Hepatocyte (in vitro differentiated cells): ENCODE data around the gene MRPL20.

Source experiments
- EZH2 ChIP-seq: fragments of 200-600 bp; sonication (generic); IDR thresholded peaks from 2 replicates; pipeline ENCODE4 v1.6.1; 2016; ENCODE audit warnings: antibody characterized with exemption, mild to moderate bottlenecking, borderline replicate concordance
- EZH2phosphoT487 ChIP-seq: fragments of 200-600 bp; sonication (generic); IDR thresholded peaks from one replicate; pipeline ENCODE4 v1.6.1; 2018; ENCODE audit warnings: antibody characterized with exemption, mild to moderate bottlenecking, low read depth, moderate library complexity; ENCODE audit not compliant: unreplicated experiment, severe bottlenecking
- TF ChIP-seq, protein P1 (sequence below): fragments of 200-600 bp; sonication (generic); IDR thresholded peaks from 2 replicates; pipeline ENCODE4 v1.5.1; 2016; ENCODE audit warnings: antibody characterized with exemption, mild to moderate bottlenecking; ENCODE audit not compliant: poor library complexity

DNA sequence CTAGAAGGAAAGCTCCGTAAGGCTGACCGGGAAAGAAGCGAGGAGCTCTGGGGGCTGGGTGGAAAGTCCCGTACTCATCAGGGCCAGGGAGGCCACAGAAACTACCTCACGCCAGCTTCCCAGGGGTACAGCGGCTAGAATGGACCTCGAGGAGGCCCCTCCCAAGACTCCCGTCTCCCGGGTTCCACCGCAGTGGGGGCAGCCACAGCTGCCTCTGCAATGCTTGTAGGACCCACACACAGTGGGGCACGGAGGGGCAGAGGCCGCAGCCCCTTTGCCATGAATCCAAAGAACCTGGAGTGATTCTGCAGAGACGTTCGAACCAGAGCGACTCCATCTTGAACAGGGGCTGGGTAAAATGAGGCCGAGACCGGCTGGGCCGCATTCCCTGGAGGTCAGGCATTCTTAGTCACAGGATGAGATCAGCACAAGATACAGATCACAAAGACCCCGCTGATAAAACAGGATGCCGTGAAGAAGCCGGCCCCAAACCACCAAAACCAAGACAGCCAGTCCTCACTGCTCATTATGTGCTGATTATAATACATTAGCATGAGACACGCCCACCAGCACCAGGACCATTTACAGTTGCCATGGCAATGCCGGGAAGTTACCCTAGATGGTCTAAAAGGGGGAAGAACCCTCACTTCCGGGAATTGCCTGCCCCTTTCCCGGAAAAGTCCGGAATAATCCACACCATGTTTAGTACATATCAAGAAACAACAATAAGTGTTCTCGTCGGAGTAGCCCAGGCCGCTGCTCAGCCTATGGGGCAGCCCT is 15.6 kb upstream of the MRPL20 start:
- TF ChIP-seq, protein P1, sequence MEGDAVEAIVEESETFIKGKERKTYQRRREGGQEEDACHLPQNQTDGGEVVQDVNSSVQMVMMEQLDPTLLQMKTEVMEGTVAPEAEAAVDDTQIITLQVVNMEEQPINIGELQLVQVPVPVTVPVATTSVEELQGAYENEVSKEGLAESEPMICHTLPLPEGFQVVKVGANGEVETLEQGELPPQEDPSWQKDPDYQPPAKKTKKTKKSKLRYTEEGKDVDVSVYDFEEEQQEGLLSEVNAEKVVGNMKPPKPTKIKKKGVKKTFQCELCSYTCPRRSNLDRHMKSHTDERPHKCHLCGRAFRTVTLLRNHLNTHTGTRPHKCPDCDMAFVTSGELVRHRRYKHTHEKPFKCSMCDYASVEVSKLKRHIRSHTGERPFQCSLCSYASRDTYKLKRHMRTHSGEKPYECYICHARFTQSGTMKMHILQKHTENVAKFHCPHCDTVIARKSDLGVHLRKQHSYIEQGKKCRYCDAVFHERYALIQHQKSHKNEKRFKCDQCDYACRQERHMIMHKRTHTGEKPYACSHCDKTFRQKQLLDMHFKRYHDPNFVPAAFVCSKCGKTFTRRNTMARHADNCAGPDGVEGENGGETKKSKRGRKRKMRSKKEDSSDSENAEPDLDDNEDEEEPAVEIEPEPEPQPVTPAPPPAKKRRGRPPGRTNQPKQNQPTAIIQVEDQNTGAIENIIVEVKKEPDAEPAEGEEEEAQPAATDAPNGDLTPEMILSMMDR: no peak
- TF ChIP-seq EZH2: no peak
- TF ChIP-seq EZH2phosphoT487: no peak
